Measurements from ENCODE around the gene DLGAP4. TPM values are rescaled to one million over a fixed set of nuclear protein-coding genes. Genes with fewer than 3 reads are reported as not detected.

DLGAP4 gene
- total RNA-seq, 4 donors from 2014 or later: 38.6 to 193 (median 80.5) TPM

DNA sequence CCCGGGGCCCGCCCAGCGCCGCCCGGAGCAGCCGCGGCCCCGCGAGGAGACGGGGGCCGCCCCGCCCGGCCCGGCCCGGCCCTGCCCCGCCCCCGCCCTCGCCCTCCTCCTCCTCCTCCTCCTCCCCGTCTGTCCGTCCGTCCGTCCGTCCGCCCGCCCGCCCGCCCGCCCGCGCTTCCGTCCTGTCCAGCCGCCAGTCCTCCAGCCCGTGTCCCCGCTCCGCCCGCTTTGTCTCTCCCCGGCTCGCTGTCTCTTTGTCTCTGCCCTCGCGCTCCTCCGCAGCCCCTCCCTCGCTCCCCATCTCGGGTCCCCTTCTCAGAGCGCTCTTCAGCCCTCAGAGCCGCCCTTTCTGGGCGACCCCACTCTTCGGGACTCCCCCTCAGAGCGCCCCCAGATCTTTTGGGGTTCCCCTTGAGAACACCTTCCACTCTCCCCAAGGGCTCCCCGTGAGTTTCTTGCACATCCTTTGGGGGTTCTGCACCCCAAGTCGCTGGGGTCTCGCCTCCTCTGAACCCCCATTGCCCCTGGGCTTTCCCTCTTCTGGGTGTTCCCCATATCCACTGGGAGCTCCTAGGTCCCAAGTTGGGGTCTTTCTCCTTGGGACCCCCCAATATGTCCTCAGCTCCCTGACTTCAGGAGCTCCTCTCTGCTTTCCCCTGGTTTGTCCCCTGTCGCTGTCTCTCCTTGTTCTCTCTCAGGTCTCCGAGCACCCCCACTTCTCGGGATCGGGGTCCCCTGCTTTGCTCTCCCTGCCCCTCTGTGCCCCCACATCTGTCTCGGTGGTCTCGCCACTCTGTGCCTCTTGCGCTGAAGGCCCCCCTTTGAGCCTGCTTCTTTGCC, 155.7 kb downstream of the DLGAP4 start:
- DNase-seq: peak; percentile 61
- intact Hi-C loops (cut with DNase I; ENCODE audit: low total_unique reads): loop anchor here (2.0 kb wide), 1 partner anchor 79 kb away; the partner anchor contains the start of gene MYL9

DNA sequence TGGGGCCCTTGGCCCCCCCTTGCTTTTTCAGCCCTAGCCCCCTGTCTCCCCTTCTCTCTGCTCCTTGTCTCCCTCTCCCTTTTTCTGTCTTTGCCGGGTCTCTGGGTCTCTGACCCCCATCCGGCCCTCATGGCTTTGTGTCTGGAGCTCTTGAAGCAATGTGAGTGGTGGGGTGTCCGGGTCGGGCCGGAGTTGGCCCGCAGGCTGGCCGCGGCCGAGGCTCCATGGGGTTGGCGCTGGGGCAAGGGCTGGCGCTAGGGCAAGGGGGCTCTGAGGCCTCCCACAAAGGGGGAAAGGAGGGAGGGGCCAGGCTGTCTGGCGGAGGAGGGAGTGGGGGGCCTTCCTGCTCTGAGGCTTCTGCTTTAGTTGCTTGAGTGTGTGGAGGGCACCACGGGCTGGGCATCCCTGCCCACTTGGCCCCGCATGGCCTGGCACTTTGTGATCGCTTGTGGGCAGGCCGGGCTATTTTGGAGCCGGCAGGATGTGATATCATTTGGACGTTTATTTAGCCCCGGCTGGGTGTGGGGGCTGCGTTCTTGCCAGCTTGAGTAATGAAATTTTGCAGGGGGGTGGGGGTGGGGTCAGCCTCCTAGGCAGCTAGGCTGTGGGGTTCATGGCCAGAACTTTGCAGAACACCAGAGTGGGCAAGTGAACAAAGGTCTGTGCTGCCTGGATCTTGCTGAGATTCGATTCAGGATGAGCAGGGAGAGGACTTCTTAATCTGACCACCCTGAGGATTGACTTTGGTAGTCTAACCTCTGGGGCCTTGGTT, 156.5 kb downstream of the DLGAP4 start:
- Histone ChIP-seq H3K36me3 (no peaks in the 10 kb centered on the region), H3K27ac (peak overlapping the region; percentile 92 to 94), H3K4me1 (peaks cover 6 to 9% of the 10 kb centered on the region in 2 donors), H3K9me3 (no peaks in the 10 kb centered on the region), H3K27me3 (no peaks in the 10 kb centered on the region), H3K4me3 (peak overlapping the region; percentile 88 to 98)
- intact Hi-C loops (cut with DNase I; ENCODE audit: low total_unique reads): loop anchor here (2.0 kb wide), 1 partner anchor 78 kb away; the partner anchor contains the start of gene MYL9
- DNase-seq: peak; percentile 67 to 76
- TF ChIP-seq, protein P1, sequence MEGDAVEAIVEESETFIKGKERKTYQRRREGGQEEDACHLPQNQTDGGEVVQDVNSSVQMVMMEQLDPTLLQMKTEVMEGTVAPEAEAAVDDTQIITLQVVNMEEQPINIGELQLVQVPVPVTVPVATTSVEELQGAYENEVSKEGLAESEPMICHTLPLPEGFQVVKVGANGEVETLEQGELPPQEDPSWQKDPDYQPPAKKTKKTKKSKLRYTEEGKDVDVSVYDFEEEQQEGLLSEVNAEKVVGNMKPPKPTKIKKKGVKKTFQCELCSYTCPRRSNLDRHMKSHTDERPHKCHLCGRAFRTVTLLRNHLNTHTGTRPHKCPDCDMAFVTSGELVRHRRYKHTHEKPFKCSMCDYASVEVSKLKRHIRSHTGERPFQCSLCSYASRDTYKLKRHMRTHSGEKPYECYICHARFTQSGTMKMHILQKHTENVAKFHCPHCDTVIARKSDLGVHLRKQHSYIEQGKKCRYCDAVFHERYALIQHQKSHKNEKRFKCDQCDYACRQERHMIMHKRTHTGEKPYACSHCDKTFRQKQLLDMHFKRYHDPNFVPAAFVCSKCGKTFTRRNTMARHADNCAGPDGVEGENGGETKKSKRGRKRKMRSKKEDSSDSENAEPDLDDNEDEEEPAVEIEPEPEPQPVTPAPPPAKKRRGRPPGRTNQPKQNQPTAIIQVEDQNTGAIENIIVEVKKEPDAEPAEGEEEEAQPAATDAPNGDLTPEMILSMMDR (IDR thresholded peaks at IDR 0.05): no peak
- TF ChIP-seq POLR2A (IDR thresholded peaks at IDR 0.05): peak; percentile 50 to 66

More for the DNA sequence above, 155.7 kb downstream of the DLGAP4 start:
- TF ChIP-seq POLR2A (IDR thresholded peaks at IDR 0.05): peak in 1 of 2 donors; percentile 9
- TF ChIP-seq, protein P1 (IDR thresholded peaks at IDR 0.05): no peak
- no peaks in the 10 kb centered on the region for H3K9me3 ChIP-seq
- peaks cover 4 to 6% of the 10 kb centered on the region in 2 donors for H3K4me1 ChIP-seq
- H3K27me3 ChIP-seq: no peaks in the 10 kb centered on the region
- H3K27ac ChIP-seq: peak overlapping the region; percentile 92 to 94
- H3K4me3 ChIP-seq: peak overlapping the region; percentile 88 to 98
- H3K36me3 ChIP-seq: no peaks in the 10 kb centered on the region

DNA sequence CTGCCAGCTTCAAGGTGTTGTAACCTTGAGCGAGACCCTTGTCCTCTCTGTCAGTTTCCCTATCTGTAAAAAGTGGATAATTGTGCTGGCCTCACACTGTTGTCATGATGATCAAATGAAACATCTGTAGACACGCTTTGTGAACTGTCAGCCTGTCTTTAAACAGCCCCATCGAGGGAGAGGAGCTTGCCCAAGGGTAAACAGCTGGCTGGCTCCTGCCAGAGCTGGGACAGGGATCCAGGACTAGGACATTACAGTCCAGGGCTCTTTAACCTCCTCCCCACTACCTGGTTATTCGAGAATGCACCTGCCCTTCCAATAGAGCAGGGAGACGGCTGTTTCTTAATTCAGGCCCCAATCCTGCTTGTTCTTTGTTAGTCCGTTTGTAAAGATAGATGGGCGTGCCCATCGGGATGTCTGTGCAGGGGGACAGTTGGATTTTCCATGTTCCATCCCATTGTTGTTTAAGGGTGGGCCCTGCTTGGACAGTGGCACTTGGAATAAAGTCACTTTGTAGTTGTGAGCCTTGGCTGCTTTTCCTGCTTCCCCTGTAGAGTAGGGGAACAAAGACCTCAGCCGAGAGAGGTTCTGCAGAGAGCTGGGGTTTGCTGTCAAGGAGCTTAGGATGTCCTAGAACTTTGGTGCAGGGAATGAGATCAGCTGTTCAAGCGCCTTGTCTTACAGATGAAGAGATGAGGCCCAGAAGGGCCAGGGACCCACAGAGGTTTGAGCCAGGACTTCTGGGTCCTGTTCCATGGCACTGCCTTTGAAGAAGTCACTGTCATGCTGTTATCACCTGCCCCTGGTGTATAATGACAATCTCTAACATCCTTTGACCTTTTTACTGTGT, 157.3 kb downstream of the DLGAP4 start:
- peaks cover 6 to 14% of the 10 kb centered on the region in 2 donors for H3K4me1 ChIP-seq
- no peaks in the 10 kb centered on the region for H3K27me3 ChIP-seq
- H3K27ac ChIP-seq: peak overlapping the region; percentile 92 to 94
- no peak for DNase-seq
- no peaks in the 10 kb centered on the region for H3K36me3 ChIP-seq
- TF ChIP-seq, protein P1 (IDR thresholded peaks at IDR 0.05): no peak
- H3K4me3 ChIP-seq: peak overlapping the region; percentile 88 to 98
- intact Hi-C loops (cut with DNase I; ENCODE audit: low total_unique reads): loop anchor here (2.0 kb wide), 1 partner anchor 77 kb away; the partner anchor contains the start of gene MYL9
- H3K9me3 ChIP-seq: no peaks in the 10 kb centered on the region

DNA sequence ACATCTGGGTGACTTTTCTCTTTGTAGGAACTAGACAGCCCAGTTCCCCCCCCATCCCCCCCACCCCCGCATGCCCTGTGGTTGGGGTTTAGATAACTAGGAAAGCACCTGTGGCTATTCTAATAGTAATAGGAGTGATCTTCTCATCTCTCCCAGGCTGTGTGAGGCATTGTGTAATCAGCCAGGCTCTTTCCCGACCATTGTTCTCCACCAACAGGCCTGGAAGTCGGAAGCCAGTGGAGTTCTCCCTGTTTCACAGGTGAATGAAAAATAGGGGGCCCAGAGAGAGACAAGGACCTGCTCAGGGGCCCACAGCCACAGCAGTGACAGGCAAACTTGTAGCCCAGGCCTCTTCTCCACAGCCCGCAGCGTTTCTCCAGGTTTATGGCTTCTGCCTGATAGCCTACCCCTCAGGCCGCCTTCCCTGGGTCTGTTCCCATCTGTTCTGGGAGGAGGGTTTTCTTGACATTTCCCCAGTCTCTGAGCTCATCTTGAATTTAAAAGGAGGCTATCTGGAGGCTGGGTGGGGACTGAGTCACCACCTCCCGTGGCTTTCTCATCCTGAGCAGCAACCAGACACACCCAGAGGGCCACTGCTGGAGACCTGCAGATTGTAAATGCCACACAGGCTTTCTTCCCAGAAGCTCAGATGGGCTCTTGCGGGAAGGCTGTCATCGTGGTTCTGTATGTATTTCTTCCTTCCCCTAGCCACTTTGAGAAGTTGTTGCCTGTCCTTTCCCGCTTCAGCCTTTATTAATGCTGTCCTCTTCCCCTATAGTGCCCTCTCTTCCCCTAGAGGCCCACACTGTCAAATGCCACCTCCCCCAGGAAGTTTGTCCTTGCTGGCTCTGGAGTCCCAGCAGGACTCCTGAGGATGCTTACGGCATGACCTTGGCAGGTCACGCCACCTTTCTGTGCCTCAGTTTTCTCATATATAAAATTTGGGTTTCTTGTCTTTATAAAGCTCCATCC, 159.3 kb downstream of the DLGAP4 start:
- DNase-seq: peak; percentile 72 to 80
- Histone ChIP-seq H3K4me1 (peaks cover 6 to 14% of the 10 kb centered on the region in 2 donors), H3K4me3 (no peak overlapping the region)

More for the DNA sequence above, 159.3 kb downstream of the DLGAP4 start:
- peak overlapping the region; percentile 92 to 94 for H3K27ac ChIP-seq
- no peaks in the 10 kb centered on the region for H3K27me3 ChIP-seq
- H3K36me3 ChIP-seq: no peaks in the 10 kb centered on the region
- TF ChIP-seq, protein P1 (IDR thresholded peaks at IDR 0.05): no peak
- TF ChIP-seq POLR2A (IDR thresholded peaks at IDR 0.05): peak; percentile 40 to 54
- no peaks in the 10 kb centered on the region for H3K9me3 ChIP-seq
- intact Hi-C loops (cut with DNase I; ENCODE audit: low total_unique reads): no loop called here
